AG04449 (cell line): ENCODE measurements around the gene TMEM94.

Experiments used
- CTCF ChIA-PET: fragments of 350-600 bp; formaldehyde crosslinking; extraction: SDS; loops from one replicate; lab custom pipeline; 2021; ENCODE audit warnings: antibody characterized with exemption; lab: Yijun Ruan, JAX
- POLR2A ChIA-PET: fragments of 400-600, 350-600 bp; formaldehyde crosslinking; extraction: SDS; loops from one replicate; lab custom pipeline; 2020; ENCODE audit warnings: antibody characterized with exemption, inconsistent platforms; lab: Yijun Ruan, JAX
- DNase-seq: peaks from one replicate; pipeline ENCODE4 v3.0.0-alpha.2; 2010; ENCODE audit warnings: low read depth, low spot score
- H3K4me3 ChIP-seq: 2 replicates; pipeline ENCODE4 v1.5.1; 2011; ENCODE audit warnings: low read depth, mild to moderate bottlenecking, control low read depth, low read length
- CTCF ChIP-seq: IDR thresholded peaks from one replicate; pipeline ENCODE4 v1.5.1; 2011; ENCODE audit warnings: mild to moderate bottlenecking, moderate library complexity, low read length, control low read depth, inconsistent platforms; ENCODE audit not compliant: insufficient read depth; ENCODE audit errors: missing control alignments

TMEM94 gene

GRCh38 chr17:75490173-75490743 is 33.8 kb downstream of the TMEM94 start:
- no peak for DNase-seq
- POLR2A ChIA-PET = interaction anchor here (0.9 kb wide), 1 partner anchor 22 kb away, joined by 3 read pairs; no protein-coding TSS in a partner anchor
- H3K4me3 ChIP-seq = no peak overlapping the region
- TF ChIP-seq CTCF = no peak
- CTCF ChIA-PET = interaction anchor here (1.0 kb wide), 1 partner anchor 142 kb away, joined by 3 read pairs; the partner anchor contains the start of gene SMIM5

GRCh38 chr17:75490953-75491649 is 34.7 kb downstream of the TMEM94 start:
- DNase-seq = no peak
- ChIA-PET CTCF (no interaction called here), POLR2A (no interaction called here)
- no peak overlapping the region for H3K4me3 ChIP-seq
- no peak for TF ChIP-seq CTCF

GRCh38 chr17:75491680-75492079 is 35.2 kb downstream of the TMEM94 start:
- no peak for DNase-seq
- ChIA-PET POLR2A (no interaction called here), CTCF (no interaction called here)
- no peak for TF ChIP-seq CTCF
- H3K4me3 ChIP-seq = no peak overlapping the region

- POLR2A ChIA-PET = no interaction called here
- TF ChIP-seq CTCF = no peak
These were observed 36.2 kb downstream of the TMEM94 start for GRCh38 chr17:75492555-75493168.

GRCh38 chr17:75493476-75494129 is 37.2 kb downstream of the TMEM94 start:
- POLR2A ChIA-PET = no interaction called here
- TF ChIP-seq CTCF = no peak
- H3K4me3 ChIP-seq = no peak overlapping the region
- CTCF ChIA-PET = interaction anchor here (1.4 to 3.3 kb wide), 2 partner anchors 11 to 126 kb away, joined by 3 to 15 read pairs; no protein-coding TSS in a partner anchor
- DNase-seq = no peak

More at GRCh38 chr17:75492555-75493168, 36.2 kb downstream of the TMEM94 start:
- no peak for DNase-seq
- no peak overlapping the region for H3K4me3 ChIP-seq
- CTCF ChIA-PET = interaction anchor here (3.3 kb wide), 1 partner anchor 12 kb away, joined by 15 read pairs; no protein-coding TSS in a partner anchor

GRCh38 chr17:75494326-75494877 is 38.0 kb downstream of the TMEM94 start:
- CTCF ChIA-PET = interaction anchor here (1.4 to 3.3 kb wide), 3 partner anchors 10 to 125 kb away, joined by 3 to 15 read pairs (median 3); no protein-coding TSS in a partner anchor
- DNase-seq = no peak
- POLR2A ChIA-PET = no interaction called here

More at GRCh38 chr17:75494326-75494877, 38.0 kb downstream of the TMEM94 start:
- no peak overlapping the region for H3K4me3 ChIP-seq
- TF ChIP-seq CTCF = no peak
